HUES64 (cell line): ENCODE data around the gene MALSU1.
A peak's percentile ranks its signal among the peaks of the same experiment; 100 is the strongest.

Experiments used
- H3K27ac ChIP-seq: 2 replicates; pipeline ENCODE4 v1.7.0; 2013; ENCODE audit warnings: low read depth, low read length, inconsistent platforms
- H3K27me3 ChIP-seq: 2 replicates; pipeline ENCODE4 v1.6.1; 2013; ENCODE audit warnings: mild to moderate bottlenecking, low read length; ENCODE audit not compliant: insufficient read depth
- H3K36me3 ChIP-seq: 2 replicates; pipeline ENCODE4 v1.6.1; 2013; ENCODE audit warnings: mild to moderate bottlenecking, low read length; ENCODE audit not compliant: insufficient read depth
- H3K4me1 ChIP-seq: 2 replicates; pipeline ENCODE4 v1.6.1; 2013; ENCODE audit warnings: mild to moderate bottlenecking, low read length, moderate library complexity; ENCODE audit not compliant: insufficient read depth
- H3K4me3 ChIP-seq: 2 replicates; pipeline ENCODE4 v1.5.1; 2013; ENCODE audit warnings: mild to moderate bottlenecking, low read length, moderate library complexity
- H3K9ac ChIP-seq: 2 replicates; pipeline ENCODE4 v1.6.1; 2013; ENCODE audit warnings: mild to moderate bottlenecking, low read depth, low read length
- H3K9me3 ChIP-seq: 2 replicates; pipeline ENCODE4 v1.6.1; 2013; ENCODE audit warnings: low read depth, low read length; ENCODE audit not compliant: insufficient read depth
- WGBS: fragments of 150-250, 120-280 bp; methylation state at CpG from one replicate; pipeline ENCODE4 v1.1.7; 2013; ENCODE audit warnings: missing lambda C conversion rate; 5-methylcytosine and 5-hydroxymethylcytosine counted together

The MALSU1 gene

GRCh38 chr7:23272275-23272674, 26.9 kb upstream of the MALSU1 start:
- no peaks in the 10 kb centered on the region for H3K27me3 ChIP-seq
- no peaks in the 10 kb centered on the region for H3K36me3 ChIP-seq
- no peak overlapping the region for H3K4me3 ChIP-seq
- H3K27ac ChIP-seq: no peak overlapping the region
- H3K9me3 ChIP-seq: no peaks in the 10 kb centered on the region
- no peak overlapping the region for H3K9ac ChIP-seq
- peaks cover 3% of the 10 kb centered on the region; the same call in 1 of the 2 replicates for H3K4me1 ChIP-seq
- whole genome bisulfite sequencing: 85% methylated on average over 2 of the region's 2 CpGs

DNA sequence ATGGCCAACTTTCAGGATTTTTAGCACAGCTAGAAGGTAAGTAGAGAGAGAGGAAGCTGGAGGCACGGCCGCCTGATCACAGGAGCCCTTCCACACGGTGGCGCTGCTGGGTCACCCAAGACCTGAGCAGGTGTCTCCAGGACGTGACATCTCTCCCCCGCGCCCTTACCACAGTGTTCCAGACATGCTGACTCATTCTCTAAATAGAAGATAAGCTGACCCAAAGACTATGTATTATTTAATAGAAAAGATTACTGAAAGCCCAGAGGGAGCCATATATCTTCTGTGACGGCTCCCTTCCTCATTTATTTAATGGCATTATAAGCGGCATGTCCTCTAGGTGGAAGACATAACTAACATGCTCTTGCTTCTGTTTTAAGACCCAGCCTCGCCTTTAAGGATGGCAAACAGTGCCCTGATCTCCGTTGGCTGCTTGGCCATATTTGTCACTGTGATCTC, 26.0 kb upstream of the MALSU1 start:
- Histone ChIP-seq H3K9ac (peak overlapping the region; percentile 33), H3K4me1 (peaks cover 3% of the 10 kb centered on the region; the same call in 1 of the 2 replicates), H3K36me3 (no peaks in the 10 kb centered on the region), H3K9me3 (no peaks in the 10 kb centered on the region), H3K27ac (no peak overlapping the region), H3K4me3 (peak overlapping the region; percentile 29), H3K27me3 (no peaks in the 10 kb centered on the region)
- WGBS: 24% methylated on average over 11 of the region's 11 CpGs

GRCh38 chr7:23275912-23276311, 23.2 kb upstream of the MALSU1 start:
- Histone ChIP-seq H3K9ac (no peak overlapping the region), H3K36me3 (no peaks in the 10 kb centered on the region), H3K27me3 (no peaks in the 10 kb centered on the region), H3K9me3 (no peaks in the 10 kb centered on the region), H3K4me1 (peaks cover 3% of the 10 kb centered on the region; the same call in 1 of the 2 replicates), H3K4me3 (no peak overlapping the region), H3K27ac (no peak overlapping the region)
- WGBS: 95% methylated on average over 5 of the region's 5 CpGs

- H3K9me3 ChIP-seq: no peaks in the 10 kb centered on the region
- WGBS: 66% methylated on average over 5 of the region's 5 CpGs
Measured at GRCh38 chr7:23276376-23276775, 22.8 kb upstream of the MALSU1 start.

DNA sequence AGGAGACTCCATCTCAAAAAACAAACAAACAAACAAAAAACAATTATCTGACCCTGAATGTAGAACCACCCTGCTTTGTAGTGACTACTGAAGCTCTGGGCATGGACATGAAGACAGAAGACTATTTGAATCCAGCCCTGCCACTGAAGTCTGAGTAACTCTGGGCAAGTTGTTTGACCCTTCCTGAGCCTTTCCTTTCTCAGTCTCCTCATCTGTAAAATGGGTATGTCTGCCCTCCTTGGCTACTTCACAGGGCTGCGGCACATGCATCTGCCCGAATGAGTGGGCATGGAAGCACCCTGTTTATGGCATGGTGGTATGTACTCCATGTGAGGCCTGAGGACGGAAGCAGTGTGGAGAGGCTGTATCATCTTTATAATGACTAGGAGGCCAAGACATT, 22.2 kb upstream of the MALSU1 start:
- no peaks in the 10 kb centered on the region for H3K36me3 ChIP-seq
- WGBS: 89% methylated on average over 3 of the region's 3 CpGs
- no peak overlapping the region for H3K9ac ChIP-seq
- peaks cover 3% of the 10 kb centered on the region; the same call in 1 of the 2 replicates for H3K4me1 ChIP-seq
- H3K27ac ChIP-seq: no peak overlapping the region
- no peaks in the 10 kb centered on the region for H3K27me3 ChIP-seq
- H3K9me3 ChIP-seq: no peaks in the 10 kb centered on the region
- H3K4me3 ChIP-seq: no peak overlapping the region

More at GRCh38 chr7:23276376-23276775, 22.8 kb upstream of the MALSU1 start:
- no peak overlapping the region for H3K27ac ChIP-seq
- H3K4me1 ChIP-seq: peaks cover 3% of the 10 kb centered on the region; the same call in 1 of the 2 replicates
- H3K9ac ChIP-seq: no peak overlapping the region
- H3K36me3 ChIP-seq: no peaks in the 10 kb centered on the region
- H3K4me3 ChIP-seq: no peak overlapping the region
- H3K27me3 ChIP-seq: no peaks in the 10 kb centered on the region

GRCh38 chr7:23277359-23277989, 21.7 kb upstream of the MALSU1 start:
- Histone ChIP-seq H3K9me3 (no peaks in the 10 kb centered on the region), H3K27me3 (no peaks in the 10 kb centered on the region), H3K4me1 (peaks cover 3% of the 10 kb centered on the region; the same call in 1 of the 2 replicates), H3K27ac (no peak overlapping the region), H3K36me3 (no peaks in the 10 kb centered on the region), H3K4me3 (no peak overlapping the region), H3K9ac (no peak overlapping the region)
- WGBS: 50% methylated on average over 6 of the region's 6 CpGs

DNA sequence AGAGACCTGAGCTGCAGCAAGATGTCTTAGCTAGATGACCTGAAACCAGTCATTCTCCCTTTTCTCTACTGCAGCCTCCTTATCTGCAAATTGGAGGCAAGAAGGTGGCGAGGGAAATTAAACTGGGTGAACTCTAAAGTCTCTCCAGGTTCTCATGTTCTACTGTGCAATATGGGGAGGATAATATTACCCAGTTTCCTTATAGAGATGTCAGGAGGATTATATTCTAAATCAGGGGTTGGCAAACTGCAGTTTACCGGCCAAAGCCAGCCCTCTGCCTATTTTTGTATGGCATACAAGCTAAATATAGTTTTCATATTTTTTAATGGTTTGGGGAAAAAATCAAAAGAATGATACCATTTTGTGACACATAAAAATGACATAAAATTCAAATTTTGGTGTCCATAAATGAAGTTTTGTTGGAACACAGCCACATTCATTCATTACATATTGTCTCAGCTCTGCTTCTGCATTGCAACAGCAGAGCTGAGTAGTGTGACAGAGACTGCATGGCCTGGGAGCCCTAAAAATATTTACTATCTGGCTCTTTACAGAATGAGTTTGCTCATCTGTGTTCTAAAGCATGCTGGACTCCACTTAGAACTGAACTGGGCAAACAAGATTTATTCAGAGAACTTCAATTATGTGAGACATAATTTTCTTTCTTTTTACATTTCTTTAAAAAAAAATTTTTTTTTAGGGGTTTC, 19.2 kb upstream of the MALSU1 start:
- Histone ChIP-seq H3K9ac (no peak overlapping the region), H3K9me3 (no peaks in the 10 kb centered on the region), H3K36me3 (no peaks in the 10 kb centered on the region), H3K4me3 (no peak overlapping the region), H3K4me1 (no peaks in the 10 kb centered on the region), H3K27me3 (no peaks in the 10 kb centered on the region), H3K27ac (no peak overlapping the region)
- 100% methylated on average over 1 of the region's 2 CpGs for WGBS

GRCh38 chr7:23283086-23283485, 16.1 kb upstream of the MALSU1 start:
- Histone ChIP-seq H3K9me3 (no peaks in the 10 kb centered on the region), H3K27me3 (no peaks in the 10 kb centered on the region), H3K9ac (no peak overlapping the region), H3K4me3 (no peak overlapping the region), H3K4me1 (no peaks in the 10 kb centered on the region), H3K27ac (no peak overlapping the region), H3K36me3 (no peaks in the 10 kb centered on the region)
- WGBS: 98% methylated on average over 4 of the region's 4 CpGs

DNA sequence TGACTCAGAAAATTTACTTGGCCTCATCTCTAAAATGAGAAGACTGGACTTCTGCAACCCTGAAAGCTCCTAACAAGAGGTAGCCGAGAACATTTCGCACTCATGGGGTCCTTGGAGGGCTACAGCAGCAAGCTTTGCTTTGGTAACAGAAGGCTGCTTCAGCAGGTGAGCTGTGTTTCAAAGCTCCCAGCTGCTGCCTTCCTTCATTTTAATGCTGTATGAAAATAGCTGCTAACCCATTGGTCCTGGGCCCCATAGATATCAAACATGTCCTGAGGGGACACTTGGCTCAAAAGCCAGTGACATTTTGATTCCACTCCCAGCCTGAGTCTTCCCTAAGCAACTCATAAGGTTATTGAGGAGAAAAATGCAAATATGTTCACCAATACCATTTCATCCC, 14.3 kb upstream of the MALSU1 start:
- 95% methylated on average over 2 of the region's 2 CpGs for WGBS
- no peaks in the 10 kb centered on the region for H3K27me3 ChIP-seq

GRCh38 chr7:23285657-23286646, 13.2 kb upstream of the MALSU1 start:
- Histone ChIP-seq H3K27me3 (no peaks in the 10 kb centered on the region), H3K4me1 (no peaks in the 10 kb centered on the region), H3K36me3 (no peaks in the 10 kb centered on the region), H3K4me3 (no peak overlapping the region), H3K9me3 (no peaks in the 10 kb centered on the region), H3K9ac (no peak overlapping the region), H3K27ac (no peak overlapping the region)
- 91% methylated on average over 15 of the region's 18 CpGs for WGBS

More for the DNA sequence above, 14.3 kb upstream of the MALSU1 start:
- Histone ChIP-seq H3K27ac (no peak overlapping the region), H3K36me3 (no peaks in the 10 kb centered on the region), H3K9ac (no peak overlapping the region), H3K4me1 (no peaks in the 10 kb centered on the region), H3K4me3 (no peak overlapping the region), H3K9me3 (no peaks in the 10 kb centered on the region)

DNA sequence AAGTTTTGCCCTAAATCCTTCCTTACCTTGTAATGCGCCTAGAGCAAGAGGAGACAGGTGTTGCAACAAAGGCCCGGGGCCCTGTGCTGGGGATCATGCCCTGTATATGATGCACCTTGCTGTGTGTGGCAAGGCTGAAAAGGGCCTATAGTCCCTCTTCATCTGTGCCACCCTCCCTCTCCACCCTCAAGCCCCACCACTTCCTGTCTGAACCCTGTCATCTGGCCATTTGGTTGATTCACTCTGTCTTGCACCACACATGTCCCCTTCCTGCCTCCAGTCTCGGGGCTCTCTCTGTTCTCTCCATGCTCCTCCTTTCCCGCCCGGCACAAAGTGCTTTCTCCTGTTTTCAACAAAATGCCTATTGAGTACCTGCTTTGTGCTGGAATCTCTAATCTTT, 11.5 kb upstream of the MALSU1 start:
- no peak overlapping the region for H3K4me3 ChIP-seq
- H3K9me3 ChIP-seq: no peaks in the 10 kb centered on the region
- no peaks in the 10 kb centered on the region for H3K36me3 ChIP-seq
- 95% methylated on average over 5 of the region's 5 CpGs for WGBS
- no peaks in the 10 kb centered on the region for H3K27me3 ChIP-seq
- no peaks in the 10 kb centered on the region for H3K4me1 ChIP-seq
- no peak overlapping the region for H3K9ac ChIP-seq
- no peak overlapping the region for H3K27ac ChIP-seq
